Measurements from ENCODE around the gene PSAT1. TPM values are rescaled to one million over a fixed set of nuclear protein-coding genes. Genes with fewer than 3 reads are reported as not detected.

The PSAT1 gene
- 15.2 TPM for total RNA-seq (ENCODE audit: unreplicated experiment)
- long read RNA-seq, transcript PSAT1-202 (9 exons, 2,188 nt), result major isoform, 17 of 20 reads
- long read RNA-seq, partial matches to known transcripts, result 0 of 20 reads
- long read RNA-seq, other reads (novel, unspliced or antisense), result 3 of 20 reads

DNA sequence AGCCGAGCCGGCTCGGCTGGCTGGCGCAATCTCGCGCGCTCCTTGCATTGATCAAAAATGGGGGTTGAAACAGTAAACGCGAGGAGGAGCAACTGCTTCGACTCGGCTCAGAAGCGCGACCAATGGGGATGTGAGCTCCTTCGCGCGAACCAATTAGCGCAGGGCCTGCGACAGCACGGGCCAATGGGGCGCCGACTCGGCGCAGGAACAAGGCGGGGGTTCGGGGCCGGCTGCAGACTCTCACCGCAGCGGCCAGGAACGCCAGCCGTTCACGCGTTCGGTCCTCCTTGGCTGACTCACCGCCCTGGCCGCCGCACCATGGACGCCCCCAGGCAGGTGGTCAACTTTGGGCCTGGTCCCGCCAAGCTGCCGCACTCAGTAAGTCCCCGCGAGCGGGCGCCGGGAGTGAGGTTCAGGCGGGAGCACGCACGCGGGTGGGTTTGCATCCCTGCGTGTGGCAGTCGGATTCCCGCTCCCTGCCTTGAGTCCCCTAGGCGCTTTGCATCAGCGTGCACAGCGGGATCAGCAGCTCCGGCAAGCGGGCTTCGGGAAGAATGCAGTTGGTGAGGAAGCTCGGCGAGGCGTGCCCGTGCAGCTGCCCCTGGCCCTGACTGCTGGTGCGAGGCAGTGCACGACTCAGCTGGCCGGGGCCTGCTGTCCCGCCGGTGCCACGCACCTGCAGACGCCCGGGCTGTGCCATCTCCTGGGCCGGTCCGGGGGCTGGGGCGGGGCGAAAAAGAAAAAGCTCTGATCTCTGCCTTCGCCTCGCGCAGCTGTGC, at the start of gene PSAT1:
TSS of gene PSAT1 (plus strand) at position 233 of the 779 bp plus-strand sequence. CDS start at position 319, 86 bp downstream.
- Mint-ChIP-seq H3K4me1 (ENCODE audit: unreplicated experiment) (peaks cover 26% of the 10 kb centered on the region), H3K36me3 (ENCODE audit: low read depth, unreplicated experiment) (no peaks in the 10 kb centered on the region), H3K27me3 (ENCODE audit: unreplicated experiment) (peaks cover 4% of the 10 kb centered on the region), H3K9me3 (ENCODE audit: unreplicated experiment) (no peaks in the 10 kb centered on the region), H3K4me3 (ENCODE audit: unreplicated experiment) (peak within 1 kb of the TSS; percentile 92), H3K27ac (ENCODE audit: unreplicated experiment) (peak within 1 kb of the TSS; percentile 36)
- peak; percentile 87 for DNase-seq (ENCODE audit: low spot score)
- TF ChIP-seq CTCF (IDR thresholded peaks at IDR 0.05; ENCODE audit: unreplicated experiment), result no peak

DNA sequence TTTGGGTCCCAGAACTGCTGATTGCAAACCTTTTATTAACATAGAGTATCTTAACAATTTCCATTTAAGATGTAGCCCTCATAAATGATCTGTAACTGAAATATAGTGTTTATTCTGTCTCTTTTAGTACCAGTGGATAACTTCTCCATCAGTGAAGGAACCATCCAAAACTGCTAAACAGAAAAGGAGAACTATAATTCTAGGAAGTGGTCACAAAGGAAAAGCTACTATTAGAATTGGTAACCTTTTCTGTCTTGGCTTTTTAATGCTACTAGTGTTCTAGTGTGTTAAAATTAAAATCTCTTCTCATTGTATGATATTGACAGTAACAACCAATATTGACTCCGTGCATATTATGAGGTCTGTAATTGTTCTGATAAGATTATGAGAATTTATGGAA, 48.3 kb upstream of the PSAT1 start:
- Mint-ChIP-seq H3K36me3 (ENCODE audit: low read depth, unreplicated experiment) (peaks cover 3% of the 10 kb centered on the region), H3K27ac (ENCODE audit: unreplicated experiment) (no peak overlapping the region), H3K27me3 (ENCODE audit: unreplicated experiment) (no peaks in the 10 kb centered on the region), H3K4me1 (ENCODE audit: unreplicated experiment) (no peaks in the 10 kb centered on the region), H3K9me3 (ENCODE audit: unreplicated experiment) (no peaks in the 10 kb centered on the region), H3K4me3 (ENCODE audit: unreplicated experiment) (no peak overlapping the region)
- no peak for TF ChIP-seq CTCF (IDR thresholded peaks at IDR 0.05; ENCODE audit: unreplicated experiment)
- DNase-seq (ENCODE audit: low spot score), result no peak

- no peaks in the 10 kb centered on the region for H3K9me3 Mint-ChIP-seq (ENCODE audit: unreplicated experiment)
- H3K36me3 Mint-ChIP-seq (ENCODE audit: low read depth, unreplicated experiment), result peaks cover 3% of the 10 kb centered on the region
- no peaks in the 10 kb centered on the region for H3K4me1 Mint-ChIP-seq (ENCODE audit: unreplicated experiment)
- H3K4me3 Mint-ChIP-seq (ENCODE audit: unreplicated experiment), result no peak overlapping the region
- no peak for DNase-seq (ENCODE audit: low spot score)
- no peak overlapping the region for H3K27ac Mint-ChIP-seq (ENCODE audit: unreplicated experiment)
- TF ChIP-seq CTCF (IDR thresholded peaks at IDR 0.05; ENCODE audit: unreplicated experiment), result no peak
- no peaks in the 10 kb centered on the region for H3K27me3 Mint-ChIP-seq (ENCODE audit: unreplicated experiment)
Measured at GRCh38 chr9:78249542-78249941, 47.4 kb upstream of the PSAT1 start.

DNA sequence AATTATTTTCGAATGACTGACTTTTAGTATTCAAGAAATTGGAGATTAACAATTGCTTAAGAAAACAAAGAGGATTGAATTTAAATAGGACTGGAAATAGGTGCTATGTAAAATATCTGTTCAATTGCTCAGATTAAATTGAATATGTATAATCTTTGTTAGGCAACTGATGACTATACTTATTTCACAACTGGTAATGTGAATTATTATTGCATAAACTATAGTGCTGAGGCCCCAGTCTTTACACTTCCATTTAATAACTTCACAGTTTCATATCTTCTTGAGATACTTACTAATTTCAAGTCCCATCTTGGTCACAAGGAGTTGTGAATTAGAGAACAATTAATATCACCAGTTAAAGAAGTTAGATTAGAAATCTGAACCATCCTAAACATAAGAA, 44.3 kb upstream of the PSAT1 start:
- TF ChIP-seq CTCF (IDR thresholded peaks at IDR 0.05; ENCODE audit: unreplicated experiment), result no peak
- Mint-ChIP-seq H3K27ac (ENCODE audit: unreplicated experiment) (no peak overlapping the region), H3K4me1 (ENCODE audit: unreplicated experiment) (no peaks in the 10 kb centered on the region)

GRCh38 chr9:78253285-78253684, 43.6 kb upstream of the PSAT1 start:
- no peak for TF ChIP-seq CTCF (IDR thresholded peaks at IDR 0.05; ENCODE audit: unreplicated experiment)

More for the DNA sequence above, 44.3 kb upstream of the PSAT1 start:
- no peaks in the 10 kb centered on the region for H3K9me3 Mint-ChIP-seq (ENCODE audit: unreplicated experiment)
- no peak overlapping the region for H3K4me3 Mint-ChIP-seq (ENCODE audit: unreplicated experiment)
- no peaks in the 10 kb centered on the region for H3K27me3 Mint-ChIP-seq (ENCODE audit: unreplicated experiment)
- DNase-seq (ENCODE audit: low spot score), result no peak
- H3K36me3 Mint-ChIP-seq (ENCODE audit: low read depth, unreplicated experiment), result no peaks in the 10 kb centered on the region

More at GRCh38 chr9:78253285-78253684, 43.6 kb upstream of the PSAT1 start:
- Mint-ChIP-seq H3K27ac (ENCODE audit: unreplicated experiment) (no peak overlapping the region), H3K4me1 (ENCODE audit: unreplicated experiment) (no peaks in the 10 kb centered on the region), H3K4me3 (ENCODE audit: unreplicated experiment) (no peak overlapping the region), H3K9me3 (ENCODE audit: unreplicated experiment) (no peaks in the 10 kb centered on the region), H3K27me3 (ENCODE audit: unreplicated experiment) (no peaks in the 10 kb centered on the region), H3K36me3 (ENCODE audit: low read depth, unreplicated experiment) (no peaks in the 10 kb centered on the region)
- DNase-seq (ENCODE audit: low spot score), result no peak
